ENCODE data around the gene PTEN.
A peak's percentile ranks its signal among the peaks of the same experiment; 100 is the strongest.

The PTEN gene

DNA sequence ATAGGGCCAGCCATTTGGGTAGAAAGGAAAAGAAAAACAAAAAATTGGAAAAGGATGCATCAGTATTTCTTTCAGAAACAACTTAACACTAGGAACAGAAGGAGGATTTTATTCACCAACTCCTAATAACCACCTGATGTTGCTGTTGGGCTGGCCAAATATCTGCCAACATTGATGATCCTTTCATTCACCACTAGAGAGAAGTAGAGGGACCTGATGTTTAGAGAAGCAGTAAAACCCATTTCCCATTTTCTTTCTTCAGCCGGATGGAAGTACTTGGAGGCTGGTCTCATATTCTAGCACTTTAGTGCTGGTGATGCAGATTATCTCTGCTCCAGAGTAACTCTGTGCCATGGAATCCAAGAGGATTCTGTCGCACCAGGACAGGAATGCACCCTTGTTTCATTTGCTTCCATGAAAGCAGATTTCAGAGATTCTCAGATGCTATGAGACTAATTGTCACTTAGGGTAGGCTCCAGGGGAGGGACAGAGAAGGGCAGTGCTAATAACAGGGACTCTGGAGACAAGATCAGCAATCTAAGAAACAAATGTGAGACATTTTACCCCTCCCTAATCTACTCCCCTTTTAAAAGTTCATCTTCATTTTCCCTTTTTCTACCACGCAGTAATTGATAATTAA, 3.1 kb upstream of the PTEN start:
- no peak overlapping the region for H3K4me3 ChIP-seq (ENCODE audit: low read length)
- TF ChIP-seq, protein P1, sequence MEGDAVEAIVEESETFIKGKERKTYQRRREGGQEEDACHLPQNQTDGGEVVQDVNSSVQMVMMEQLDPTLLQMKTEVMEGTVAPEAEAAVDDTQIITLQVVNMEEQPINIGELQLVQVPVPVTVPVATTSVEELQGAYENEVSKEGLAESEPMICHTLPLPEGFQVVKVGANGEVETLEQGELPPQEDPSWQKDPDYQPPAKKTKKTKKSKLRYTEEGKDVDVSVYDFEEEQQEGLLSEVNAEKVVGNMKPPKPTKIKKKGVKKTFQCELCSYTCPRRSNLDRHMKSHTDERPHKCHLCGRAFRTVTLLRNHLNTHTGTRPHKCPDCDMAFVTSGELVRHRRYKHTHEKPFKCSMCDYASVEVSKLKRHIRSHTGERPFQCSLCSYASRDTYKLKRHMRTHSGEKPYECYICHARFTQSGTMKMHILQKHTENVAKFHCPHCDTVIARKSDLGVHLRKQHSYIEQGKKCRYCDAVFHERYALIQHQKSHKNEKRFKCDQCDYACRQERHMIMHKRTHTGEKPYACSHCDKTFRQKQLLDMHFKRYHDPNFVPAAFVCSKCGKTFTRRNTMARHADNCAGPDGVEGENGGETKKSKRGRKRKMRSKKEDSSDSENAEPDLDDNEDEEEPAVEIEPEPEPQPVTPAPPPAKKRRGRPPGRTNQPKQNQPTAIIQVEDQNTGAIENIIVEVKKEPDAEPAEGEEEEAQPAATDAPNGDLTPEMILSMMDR (IDR thresholded peaks at IDR 0.05; ENCODE audit: insufficient read depth, low read depth, low read length, missing control alignments), result peak; percentile 71
- peak; percentile 75 for DNase-seq (ENCODE audit: low read depth)

DNA sequence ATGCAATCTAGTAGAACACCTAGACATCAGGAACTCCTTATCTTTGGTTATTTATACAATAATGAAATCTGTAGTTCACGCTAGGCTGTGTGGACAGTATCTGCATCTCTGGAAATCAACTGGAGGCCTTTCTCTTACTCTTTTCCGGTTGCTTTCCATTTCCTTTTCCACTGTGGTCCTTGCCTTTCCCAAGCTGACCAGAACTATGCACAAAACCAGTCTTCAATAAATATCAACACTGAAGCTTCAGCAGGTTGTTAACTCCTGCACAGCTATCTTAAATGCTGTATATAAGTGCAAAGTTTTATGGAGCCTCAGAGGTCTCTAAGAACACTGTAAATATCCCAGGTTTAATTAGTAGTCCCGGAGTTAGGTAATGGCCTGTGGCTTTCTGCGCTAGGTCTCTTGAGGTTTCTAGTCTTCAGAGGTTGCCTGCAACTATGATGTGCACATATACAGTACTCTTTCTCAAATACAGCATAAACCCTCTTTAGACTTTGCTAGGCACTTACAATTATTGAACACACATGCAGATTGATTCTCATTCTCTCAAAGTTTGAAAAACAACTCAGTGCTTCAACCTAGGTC, 2.5 kb upstream of the PTEN start:
- no peak for DNase-seq (ENCODE audit: low read depth)

DNA sequence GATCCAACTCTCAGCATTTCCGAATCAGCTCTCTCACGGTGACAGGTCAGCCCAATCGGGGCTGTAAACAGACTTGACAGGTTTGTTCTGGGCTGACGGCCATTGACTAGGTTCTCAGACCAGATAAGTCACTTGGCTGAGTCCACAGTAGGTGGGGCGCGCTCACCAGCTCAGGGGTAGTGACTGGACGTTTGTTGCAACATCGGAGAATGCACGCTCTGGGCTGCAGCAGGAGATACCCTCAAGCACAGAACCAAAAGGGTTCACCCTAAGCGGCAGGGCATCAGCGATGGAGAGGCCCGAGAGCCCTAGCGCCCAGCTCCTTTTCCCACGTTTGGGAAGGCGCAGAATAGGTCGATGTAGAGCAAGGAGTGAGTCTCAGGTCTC, 1.9 kb upstream of the PTEN start:
- DNase-seq (ENCODE audit: low read depth), result peak; percentile 94
- TF ChIP-seq, protein P1 (IDR thresholded peaks at IDR 0.05; ENCODE audit: insufficient read depth, low read depth, low read length, missing control alignments), result no peak
- H3K4me3 ChIP-seq (ENCODE audit: low read length), result peak overlapping the region; percentile 88

More for the DNA sequence above, 2.5 kb upstream of the PTEN start:
- no peak overlapping the region for H3K4me3 ChIP-seq (ENCODE audit: low read length)
- TF ChIP-seq, protein P1 (IDR thresholded peaks at IDR 0.05; ENCODE audit: insufficient read depth, low read depth, low read length, missing control alignments), result no peak

DNA sequence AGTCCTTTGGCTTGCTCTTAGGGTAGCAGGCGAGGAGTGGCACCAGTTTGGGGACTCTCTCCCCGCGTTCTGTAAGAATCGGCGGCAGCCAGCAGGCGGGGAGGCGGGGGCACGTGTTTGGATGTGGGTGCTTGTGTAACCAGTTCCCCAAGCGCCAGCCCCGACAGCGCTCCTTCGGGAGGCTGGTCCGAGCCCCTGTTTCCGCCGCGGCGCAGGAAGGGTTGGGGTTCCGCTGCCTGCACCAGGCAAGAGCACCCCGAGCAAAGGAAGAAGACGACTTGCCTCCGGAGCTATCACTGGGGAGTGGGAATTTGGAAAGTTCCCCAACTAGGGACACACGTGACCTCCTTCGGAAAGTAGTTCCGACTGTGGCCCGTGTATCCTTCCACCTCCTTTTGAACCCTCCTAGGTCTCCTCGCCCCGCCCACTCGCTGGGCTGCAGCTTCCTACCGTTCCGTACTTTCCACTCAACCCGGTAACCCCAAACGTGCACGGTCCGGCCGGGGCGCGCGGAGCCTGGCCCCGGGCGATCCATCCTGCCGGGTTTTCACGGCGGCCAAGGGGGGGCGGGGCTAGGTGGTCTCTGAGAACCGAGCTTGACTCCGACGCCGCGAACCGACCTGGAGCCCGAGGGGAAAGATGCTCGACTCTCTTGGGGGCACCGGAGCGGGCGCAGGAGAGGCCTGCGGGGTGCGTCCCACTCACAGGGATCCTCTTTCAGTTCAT, 1.3 kb upstream of the PTEN start:
- DNase-seq (ENCODE audit: low read depth), result peak; percentile 96
- TF ChIP-seq, protein P1 (IDR thresholded peaks at IDR 0.05; ENCODE audit: insufficient read depth, low read depth, low read length, missing control alignments), result no peak
- peak overlapping the region; percentile 88 for H3K4me3 ChIP-seq (ENCODE audit: low read length)

DNA sequence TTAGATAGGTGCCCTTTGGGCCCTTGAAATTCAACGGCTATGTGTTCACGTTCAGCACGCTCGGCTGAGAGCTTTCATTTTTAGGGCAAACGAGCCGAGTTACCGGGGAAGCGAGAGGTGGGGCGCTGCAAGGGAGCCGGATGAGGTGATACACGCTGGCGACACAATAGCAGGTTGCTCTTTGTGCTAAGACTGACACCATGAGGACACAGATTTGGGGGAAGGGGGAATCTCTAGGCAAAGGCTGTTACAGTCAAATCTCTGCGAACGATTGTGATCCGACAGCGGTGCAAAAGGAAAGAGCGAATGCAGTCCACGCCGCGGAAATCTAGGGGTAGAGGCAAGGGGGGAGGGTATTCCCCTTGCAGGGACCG, 759 bp upstream of the PTEN start:
- TF ChIP-seq, protein P1 (IDR thresholded peaks at IDR 0.05; ENCODE audit: insufficient read depth, low read depth, low read length, missing control alignments), result no peak
- peak; percentile 67 for DNase-seq (ENCODE audit: low read depth)
- peak overlapping the region; percentile 88 for H3K4me3 ChIP-seq (ENCODE audit: low read length)

DNA sequence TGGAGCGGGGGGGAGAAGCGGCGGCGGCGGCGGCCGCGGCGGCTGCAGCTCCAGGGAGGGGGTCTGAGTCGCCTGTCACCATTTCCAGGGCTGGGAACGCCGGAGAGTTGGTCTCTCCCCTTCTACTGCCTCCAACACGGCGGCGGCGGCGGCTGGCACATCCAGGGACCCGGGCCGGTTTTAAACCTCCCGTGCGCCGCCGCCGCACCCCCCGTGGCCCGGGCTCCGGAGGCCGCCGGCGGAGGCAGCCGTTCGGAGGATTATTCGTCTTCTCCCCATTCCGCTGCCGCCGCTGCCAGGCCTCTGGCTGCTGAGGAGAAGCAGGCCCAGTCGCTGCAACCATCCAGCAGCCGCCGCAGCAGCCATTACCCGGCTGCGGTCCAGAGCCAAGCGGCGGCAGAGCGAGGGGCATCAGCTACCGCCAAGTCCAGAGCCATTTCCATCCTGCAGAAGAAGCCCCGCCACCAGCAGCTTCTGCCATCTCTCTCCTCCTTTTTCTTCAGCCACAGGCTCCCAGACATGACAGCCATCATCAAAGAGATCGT, 598 bp downstream of the PTEN start:
- peak; percentile 27 for DNase-seq (ENCODE audit: low read depth)
- H3K4me3 ChIP-seq (ENCODE audit: low read length), result peak overlapping the region; percentile 88

DNA sequence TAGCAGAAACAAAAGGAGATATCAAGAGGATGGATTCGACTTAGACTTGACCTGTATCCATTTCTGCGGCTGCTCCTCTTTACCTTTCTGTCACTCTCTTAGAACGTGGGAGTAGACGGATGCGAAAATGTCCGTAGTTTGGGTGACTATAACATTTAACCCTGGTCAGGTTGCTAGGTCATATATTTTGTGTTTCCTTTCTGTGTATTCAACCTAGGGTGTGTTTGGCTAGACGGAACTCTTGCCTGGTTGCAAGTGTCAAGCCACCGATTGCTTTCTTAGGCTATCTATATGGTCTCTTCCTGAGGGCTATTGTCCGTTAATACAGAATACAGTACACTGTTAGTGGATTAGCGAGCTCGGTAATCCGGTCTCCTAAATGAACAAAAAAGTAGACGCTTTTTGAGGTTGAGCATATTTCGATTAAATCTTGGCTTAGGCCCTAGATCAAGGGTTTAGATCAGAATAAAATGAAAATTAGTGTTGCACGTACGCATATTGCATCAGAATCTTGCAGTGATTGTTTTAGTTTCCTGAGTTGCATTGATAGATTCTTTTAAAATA, 1.2 kb downstream of the PTEN start:
- H3K4me3 ChIP-seq (ENCODE audit: low read length), result peak overlapping the region; percentile 88
- TF ChIP-seq, protein P1 (IDR thresholded peaks at IDR 0.05; ENCODE audit: insufficient read depth, low read depth, low read length, missing control alignments), result no peak
- DNase-seq (ENCODE audit: low read depth), result no peak

Data from epithelial cell of esophagus (primary cell).